GM12864 (cell line): ENCODE data around the gene NLRP10.
"Not testable (repeated sequence)": the region's sequence is repeated elsewhere in the genome, so short reads cannot be mapped to it uniquely, and the experiment has no call there.

Experiments used
- DNase-seq: peaks from one replicate; pipeline ENCODE4 v3.0.0-alpha.2; 2011; ENCODE audit warnings: low read depth
- H3K4me3 ChIP-seq: 2 replicates; pipeline ENCODE4 v1.5.1; 2011; ENCODE audit warnings: mild to moderate bottlenecking, low read depth, low read length, control low read depth
- CTCF ChIP-seq: IDR thresholded peaks from 2 replicates; pipeline ENCODE4 v1.5.1; 2011; ENCODE audit warnings: low read depth, mild to moderate bottlenecking, moderate library complexity, low read length, control low read depth, inconsistent platforms; ENCODE audit errors: missing control alignments

NLRP10 gene

GRCh38 chr11:7994581-7995278 is 29.5 kb upstream of the NLRP10 start:
- no peak for DNase-seq
- TF ChIP-seq CTCF: no peak
- H3K4me3 ChIP-seq: no peak overlapping the region

- DNase-seq: not testable (repeated sequence)
Observed at GRCh38 chr11:7987560-7987883, 22.3 kb upstream of the NLRP10 start.

GRCh38 chr11:7986768-7987559 is 21.7 kb upstream of the NLRP10 start, which contains the start of gene EIF3F:
Gene EIF3F (plus strand): TSS chr11:7987337. CDS start chr11:7987353, 16 bp downstream.
- peak; percentile 100 for DNase-seq
- TF ChIP-seq CTCF: peak; percentile 72
- peak within 1 kb of the TSS; percentile 89 for H3K4me3 ChIP-seq

More at GRCh38 chr11:7987560-7987883, 22.3 kb upstream of the NLRP10 start:
- peak overlapping the region; percentile 89 for H3K4me3 ChIP-seq

GRCh38 chr11:7983832-7984590 is 18.8 kb upstream of the NLRP10 start:
- H3K4me3 ChIP-seq: no peak overlapping the region
- DNase-seq: no peak
- no peak for TF ChIP-seq CTCF

- DNase-seq: no peak
- TF ChIP-seq CTCF: no peak
- no peak overlapping the region for H3K4me3 ChIP-seq
Observed at GRCh38 chr11:7982582-7983119, 17.4 kb upstream of the NLRP10 start.

GRCh38 chr11:7981619-7982157 is 16.4 kb upstream of the NLRP10 start:
- DNase-seq: no peak
- H3K4me3 ChIP-seq: no peak overlapping the region
- no peak for TF ChIP-seq CTCF
